Measurements from ENCODE around the gene DOCK4. TPM values are rescaled to one million over a fixed set of nuclear protein-coding genes. Genes with fewer than 3 reads are reported as not detected.

DOCK4 gene
- total RNA-seq, 1 donor from 2014 or later: 10.6 TPM

DNA sequence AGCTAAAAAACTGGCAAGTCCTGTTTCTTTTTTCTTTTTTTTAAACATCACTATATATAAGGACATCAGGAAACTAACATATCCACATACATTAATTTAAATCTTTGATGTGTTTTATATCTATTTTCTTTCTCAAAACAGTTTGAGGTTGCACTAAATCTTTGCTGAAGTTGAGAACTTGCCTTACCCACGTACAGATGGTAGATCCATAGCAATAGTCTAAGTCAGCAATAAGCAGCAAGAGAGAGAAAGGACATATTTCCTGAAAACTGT is 417.2 kb downstream of the DOCK4 start:
- no peak overlapping the region for H3K4me3 ChIP-seq (ENCODE audit: low read depth, low read length)
- TF ChIP-seq, protein P1, sequence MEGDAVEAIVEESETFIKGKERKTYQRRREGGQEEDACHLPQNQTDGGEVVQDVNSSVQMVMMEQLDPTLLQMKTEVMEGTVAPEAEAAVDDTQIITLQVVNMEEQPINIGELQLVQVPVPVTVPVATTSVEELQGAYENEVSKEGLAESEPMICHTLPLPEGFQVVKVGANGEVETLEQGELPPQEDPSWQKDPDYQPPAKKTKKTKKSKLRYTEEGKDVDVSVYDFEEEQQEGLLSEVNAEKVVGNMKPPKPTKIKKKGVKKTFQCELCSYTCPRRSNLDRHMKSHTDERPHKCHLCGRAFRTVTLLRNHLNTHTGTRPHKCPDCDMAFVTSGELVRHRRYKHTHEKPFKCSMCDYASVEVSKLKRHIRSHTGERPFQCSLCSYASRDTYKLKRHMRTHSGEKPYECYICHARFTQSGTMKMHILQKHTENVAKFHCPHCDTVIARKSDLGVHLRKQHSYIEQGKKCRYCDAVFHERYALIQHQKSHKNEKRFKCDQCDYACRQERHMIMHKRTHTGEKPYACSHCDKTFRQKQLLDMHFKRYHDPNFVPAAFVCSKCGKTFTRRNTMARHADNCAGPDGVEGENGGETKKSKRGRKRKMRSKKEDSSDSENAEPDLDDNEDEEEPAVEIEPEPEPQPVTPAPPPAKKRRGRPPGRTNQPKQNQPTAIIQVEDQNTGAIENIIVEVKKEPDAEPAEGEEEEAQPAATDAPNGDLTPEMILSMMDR (conservative IDR thresholded peaks at IDR 0.05; ENCODE audit: low read depth, low read length): no peak
- DNase-seq (ENCODE audit: low read depth): no peak

DNA sequence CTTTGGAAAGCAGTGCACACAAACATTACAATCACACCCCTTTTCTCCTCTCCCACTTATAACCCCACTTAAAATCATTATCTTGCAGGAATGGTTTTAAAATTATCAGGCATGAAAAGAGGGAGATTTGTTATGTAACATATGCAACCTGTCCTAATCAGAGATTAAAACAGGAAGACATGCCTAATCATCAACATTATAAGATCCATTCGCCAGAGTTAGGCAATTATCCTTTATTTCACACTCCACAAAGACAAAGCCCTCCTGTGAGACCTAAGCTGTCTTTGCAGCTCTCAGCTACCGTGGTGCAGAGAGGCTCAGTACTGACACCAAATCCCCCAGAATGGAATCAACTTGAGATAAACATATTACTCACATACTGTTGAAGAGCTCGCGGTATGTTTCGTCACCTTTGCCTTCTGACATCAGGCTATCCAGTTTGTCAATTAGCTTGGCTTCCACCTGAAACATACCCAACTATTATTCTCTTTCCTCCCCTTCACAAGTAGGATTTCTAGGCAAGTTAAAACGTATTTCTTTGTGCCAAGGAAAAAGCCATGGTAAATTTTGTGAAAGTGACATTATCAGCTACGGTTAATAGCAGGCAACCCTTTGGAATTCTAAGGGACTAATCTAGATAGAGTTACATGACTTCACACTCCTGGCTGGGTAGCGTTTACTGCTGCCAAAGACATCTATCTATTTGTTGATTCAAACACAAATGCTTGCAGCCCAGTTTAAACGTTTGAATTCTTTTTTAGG is 417.7 kb downstream of the DOCK4 start:
- H3K4me3 ChIP-seq (ENCODE audit: low read depth, low read length): no peak overlapping the region
- no peak for DNase-seq (ENCODE audit: low read depth)
- TF ChIP-seq, protein P1 (conservative IDR thresholded peaks at IDR 0.05; ENCODE audit: low read depth, low read length): no peak

DNA sequence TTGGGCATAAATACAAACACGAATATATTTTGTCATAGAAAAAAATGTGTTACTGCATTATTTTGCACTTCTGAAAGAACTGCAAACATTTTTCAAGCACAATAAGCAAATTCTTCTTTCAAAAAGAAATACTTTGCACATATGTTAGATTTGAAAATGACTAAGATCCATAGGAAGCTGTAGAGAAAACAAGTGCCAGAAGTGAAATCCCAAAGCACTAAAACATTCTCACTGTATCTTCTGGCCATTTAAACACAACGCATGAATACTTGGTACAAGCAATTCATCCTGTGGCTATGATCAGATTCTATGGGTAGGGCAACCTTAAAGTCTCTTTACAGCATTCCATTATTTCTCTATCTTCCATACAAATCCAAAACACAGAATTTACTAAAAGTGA is 418.5 kb downstream of the DOCK4 start:
- DNase-seq (ENCODE audit: low read depth): no peak
- H3K4me3 ChIP-seq (ENCODE audit: low read depth, low read length): no peak overlapping the region
- TF ChIP-seq, protein P1 (conservative IDR thresholded peaks at IDR 0.05; ENCODE audit: low read depth, low read length): no peak

DNA sequence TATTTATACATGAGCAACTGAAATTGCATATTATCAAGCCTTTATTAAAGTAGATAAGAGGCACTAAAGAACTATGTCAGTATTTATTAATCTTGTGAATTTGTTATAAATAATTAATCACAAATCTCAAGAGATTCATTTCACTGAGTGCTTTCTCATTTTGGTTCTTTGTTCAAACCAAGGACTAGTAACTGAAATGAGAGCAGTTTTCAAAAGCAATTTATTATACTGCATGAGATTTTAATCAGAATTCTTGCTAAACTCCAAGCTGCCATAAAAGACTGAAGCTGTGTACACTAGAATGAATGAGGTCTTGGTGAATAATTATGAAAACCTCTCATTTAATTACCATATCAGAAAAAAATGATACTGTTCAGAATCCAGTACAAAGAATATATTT is 419.1 kb downstream of the DOCK4 start:
- no peak overlapping the region for H3K4me3 ChIP-seq (ENCODE audit: low read depth, low read length)
- TF ChIP-seq, protein P1 (conservative IDR thresholded peaks at IDR 0.05; ENCODE audit: low read depth, low read length): no peak
- DNase-seq (ENCODE audit: low read depth): no peak

DNA sequence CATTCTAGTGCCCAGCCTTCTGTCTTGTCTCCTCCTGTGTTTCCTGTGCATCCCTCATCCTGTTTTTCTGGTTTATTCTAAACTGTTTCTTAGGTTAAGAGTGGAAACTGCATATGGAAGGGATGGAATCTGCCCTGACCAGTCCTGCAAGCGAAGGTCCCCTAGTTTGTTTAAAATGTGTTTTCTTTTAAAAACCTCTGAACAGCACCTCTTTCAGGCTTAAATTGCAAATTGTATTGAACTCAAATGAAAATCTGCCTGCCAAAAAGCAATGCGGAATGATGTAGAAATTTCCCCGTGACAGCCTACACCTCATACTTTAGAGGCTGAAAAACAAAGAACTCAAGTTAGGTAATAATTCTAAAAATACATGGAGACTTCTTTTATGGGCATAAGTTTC is 421.1 kb downstream of the DOCK4 start:
- no peak overlapping the region for H3K4me3 ChIP-seq (ENCODE audit: low read depth, low read length)
- TF ChIP-seq, protein P1 (conservative IDR thresholded peaks at IDR 0.05; ENCODE audit: low read depth, low read length): no peak
- DNase-seq (ENCODE audit: low read depth): no peak

DNA sequence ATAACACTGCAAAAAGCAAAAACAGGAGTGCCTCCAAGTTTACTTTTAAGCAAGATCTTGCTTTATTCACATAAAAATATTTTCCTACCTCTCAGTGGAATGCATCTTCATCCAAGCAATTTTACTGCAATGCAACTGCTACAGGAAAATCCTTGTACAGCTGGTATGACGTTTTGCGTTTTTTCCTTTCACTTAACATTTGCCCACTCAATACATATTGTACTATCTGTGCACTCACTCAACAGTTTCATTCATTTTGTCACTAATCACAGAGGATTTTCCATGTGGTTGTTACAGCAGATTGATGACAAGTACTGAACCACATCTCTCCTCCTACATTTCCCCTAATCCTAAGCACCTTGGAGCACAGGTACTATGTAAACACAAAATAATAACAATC is 421.9 kb downstream of the DOCK4 start:
- TF ChIP-seq, protein P1 (conservative IDR thresholded peaks at IDR 0.05; ENCODE audit: low read depth, low read length): no peak
- H3K4me3 ChIP-seq (ENCODE audit: low read depth, low read length): no peak overlapping the region
- DNase-seq (ENCODE audit: low read depth): no peak

DNA sequence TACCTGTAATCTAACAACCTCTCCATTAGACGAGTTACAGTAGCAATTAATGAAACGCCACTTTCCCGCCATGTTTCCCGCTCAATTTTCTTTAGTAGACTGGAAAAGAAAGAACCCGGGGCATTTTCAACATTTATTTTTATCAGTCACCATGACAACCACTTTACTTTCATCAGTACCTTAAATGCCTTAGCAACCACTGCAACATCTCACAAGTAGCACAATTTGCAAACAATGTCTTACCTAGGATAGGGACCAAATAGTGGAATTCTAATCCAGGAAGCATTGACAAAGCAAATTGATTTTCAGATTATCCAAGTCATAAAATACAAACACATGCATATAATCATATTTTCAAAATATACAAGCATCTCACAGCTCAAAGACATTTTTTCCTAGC is 422.3 kb downstream of the DOCK4 start:
- TF ChIP-seq, protein P1 (conservative IDR thresholded peaks at IDR 0.05; ENCODE audit: low read depth, low read length): no peak
- H3K4me3 ChIP-seq (ENCODE audit: low read depth, low read length): no peak overlapping the region
- no peak for DNase-seq (ENCODE audit: low read depth)
